ENCODE measurements around the gene MYLIP. TPM values are rescaled to one million over a fixed set of nuclear protein-coding genes. Genes with fewer than 3 reads are reported as not detected.

Gene MYLIP
- polyA plus RNA-seq, 3 donors = 19.9 to 84.0 (median 28.0) TPM

- H3K4me3 Mint-ChIP-seq = no peak overlapping the region
- Histone ChIP-seq H3K27me3 (ENCODE audit: control insufficient read depth in 2 of 2, insufficient read depth in 2 of 2, low read length in 2 of 2) (no peaks in the 10 kb centered on the region), H3K79me2 (ENCODE audit: insufficient read depth, low read length) (no peaks in the 10 kb centered on the region), H3K9me3 (replicated peaks in 1 of 2; ENCODE audit: control insufficient read depth in 1 of 2, insufficient read depth in 1 of 2, low read length in 2 of 2) (no peaks in the 10 kb centered on the region), H2AFZ (ENCODE audit: insufficient read depth, low read depth, low read length, poor library complexity, severe bottlenecking) (peak overlapping the region; percentile 49), H4K20me1 (ENCODE audit: insufficient read depth, low read length) (no peaks in the 10 kb centered on the region), H3K4me2 (replicated peaks; ENCODE audit: extremely low read depth, low read length, poor library complexity, severe bottlenecking) (peak overlapping the region; percentile 7), H3K4me3 (replicated peaks in 1 of 3; ENCODE audit: low read depth in 2 of 3, low read length in 3 of 3) (no peak overlapping the region), H3K27ac (ENCODE audit: low read depth in 1 of 2, low read length in 2 of 2) (peak overlapping the region; percentile 58 to 61), H3K36me3 (replicated peaks in 1 of 2; ENCODE audit: control insufficient read depth in 1 of 2, insufficient read depth in 2 of 2, low read length in 2 of 2) (no peaks in the 10 kb centered on the region), H3K4me1 (ENCODE audit: control insufficient read depth in 1 of 2, insufficient read depth in 2 of 2, low read length in 2 of 2) (peaks cover 70 to 82% of the 10 kb centered on the region in 2 donors), H3K9ac (ENCODE audit: insufficient read depth, low read length, poor library complexity, severe bottlenecking) (no peak overlapping the region)
- H3K4me1 Mint-ChIP-seq = peaks cover 79% of the 10 kb centered on the region
- H3K27me3 Mint-ChIP-seq (ENCODE audit: low read depth in 3 of 3) = no peaks in the 10 kb centered on the region
- WGBS (ENCODE audit: insufficient coverage) = 63% methylated on average over 3 of the region's 5 CpGs
- TF ChIP-seq CTCF (IDR thresholded peaks at IDR 0.05) = no peak
- no peaks in the 10 kb centered on the region for H3K36me3 Mint-ChIP-seq
- peaks cover 0 to 2% (median 0%) of the 10 kb centered on the region in 7 donors for H3K9me3 Mint-ChIP-seq
- peak overlapping the region; percentile 19 to 91 (median 81) for H3K27ac Mint-ChIP-seq
- intact Hi-C loops (cut with micrococcal nuclease) = no loop called here
- peak in 1 of 3 donors; percentile 42 for DNase-seq
Measured at GRCh38 chr6:16108921-16109658, 19.8 kb upstream of the MYLIP start.

GRCh38 chr6:16109659-16110305, 19.1 kb upstream of the MYLIP start:
- H3K4me1 Mint-ChIP-seq = peaks cover 80% of the 10 kb centered on the region
- H3K4me3 Mint-ChIP-seq = peak overlapping the region in 1 of 2 donors; percentile 6
- H3K36me3 Mint-ChIP-seq = no peaks in the 10 kb centered on the region
- H3K9me3 Mint-ChIP-seq = peaks cover 0 to 2% (median 0%) of the 10 kb centered on the region in 7 donors
- H3K4me1 ChIP-seq (ENCODE audit: control insufficient read depth in 1 of 2, insufficient read depth in 2 of 2, low read length in 2 of 2) = peaks cover 70 to 80% of the 10 kb centered on the region in 2 donors
- H3K27me3 Mint-ChIP-seq (ENCODE audit: low read depth in 3 of 3) = no peaks in the 10 kb centered on the region
- TF ChIP-seq CTCF (IDR thresholded peaks at IDR 0.05) = no peak
- H3K4me3 ChIP-seq (replicated peaks in 1 of 3; ENCODE audit: low read depth in 2 of 3, low read length in 3 of 3) = no peak overlapping the region
- H3K79me2 ChIP-seq (ENCODE audit: insufficient read depth, low read length) = no peaks in the 10 kb centered on the region
- H3K27me3 ChIP-seq (ENCODE audit: control insufficient read depth in 2 of 2, insufficient read depth in 2 of 2, low read length in 2 of 2) = no peaks in the 10 kb centered on the region
- 23% methylated on average over 4 of the region's 4 CpGs for WGBS (ENCODE audit: insufficient coverage)
- H3K27ac Mint-ChIP-seq = peak overlapping the region; percentile 19 to 91 (median 81)
- H3K9ac ChIP-seq (ENCODE audit: insufficient read depth, low read length, poor library complexity, severe bottlenecking) = no peak overlapping the region
- H3K9me3 ChIP-seq (replicated peaks in 1 of 2; ENCODE audit: control insufficient read depth in 1 of 2, insufficient read depth in 1 of 2, low read length in 2 of 2) = no peaks in the 10 kb centered on the region
- peak overlapping the region; percentile 58 to 61 for H3K27ac ChIP-seq (ENCODE audit: low read depth in 1 of 2, low read length in 2 of 2)
- peak in 2 of 3 donors; percentile 12 to 23 for DNase-seq
- no peaks in the 10 kb centered on the region for H3K36me3 ChIP-seq (replicated peaks in 1 of 2; ENCODE audit: control insufficient read depth in 1 of 2, insufficient read depth in 2 of 2, low read length in 2 of 2)
- peak overlapping the region; percentile 49 for H2AFZ ChIP-seq (ENCODE audit: insufficient read depth, low read depth, low read length, poor library complexity, severe bottlenecking)
- intact Hi-C loops (cut with micrococcal nuclease) = no loop called here
- no peaks in the 10 kb centered on the region for H4K20me1 ChIP-seq (ENCODE audit: insufficient read depth, low read length)
- peak overlapping the region; percentile 7 for H3K4me2 ChIP-seq (replicated peaks; ENCODE audit: extremely low read depth, low read length, poor library complexity, severe bottlenecking)
